GM19397 (cell line): ENCODE results near the gene C1QTNF6.

Experiments used
- ATAC-seq: cut with Tn5 transposase; IDR thresholded peaks from one replicate; pipeline ENCODE4 v1.9.1; 2021; ENCODE audit warnings: mild to moderate bottlenecking, moderate library complexity; ENCODE audit not compliant: unreplicated experiment

Gene C1QTNF6

DNA sequence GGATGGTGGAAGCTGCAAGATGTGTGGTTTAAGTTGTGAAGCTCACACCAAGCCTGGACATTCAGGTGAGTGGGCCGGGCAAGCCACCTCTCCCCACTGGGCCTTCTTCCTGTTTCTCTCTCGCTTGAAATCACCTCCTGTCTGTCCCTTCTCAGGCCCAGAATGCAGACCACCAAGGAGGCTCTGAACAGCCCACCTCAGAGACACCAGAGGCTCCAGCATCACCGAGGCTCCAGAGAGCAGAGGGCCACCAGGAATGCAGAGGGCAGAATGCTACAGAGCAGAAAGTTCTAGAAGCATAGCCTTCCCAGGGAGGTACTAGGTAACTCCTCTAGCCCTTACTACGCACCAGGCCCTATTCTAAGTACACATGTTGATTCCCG is 23.6 kb downstream of the C1QTNF6 start:
- no peak for ATAC-seq

DNA sequence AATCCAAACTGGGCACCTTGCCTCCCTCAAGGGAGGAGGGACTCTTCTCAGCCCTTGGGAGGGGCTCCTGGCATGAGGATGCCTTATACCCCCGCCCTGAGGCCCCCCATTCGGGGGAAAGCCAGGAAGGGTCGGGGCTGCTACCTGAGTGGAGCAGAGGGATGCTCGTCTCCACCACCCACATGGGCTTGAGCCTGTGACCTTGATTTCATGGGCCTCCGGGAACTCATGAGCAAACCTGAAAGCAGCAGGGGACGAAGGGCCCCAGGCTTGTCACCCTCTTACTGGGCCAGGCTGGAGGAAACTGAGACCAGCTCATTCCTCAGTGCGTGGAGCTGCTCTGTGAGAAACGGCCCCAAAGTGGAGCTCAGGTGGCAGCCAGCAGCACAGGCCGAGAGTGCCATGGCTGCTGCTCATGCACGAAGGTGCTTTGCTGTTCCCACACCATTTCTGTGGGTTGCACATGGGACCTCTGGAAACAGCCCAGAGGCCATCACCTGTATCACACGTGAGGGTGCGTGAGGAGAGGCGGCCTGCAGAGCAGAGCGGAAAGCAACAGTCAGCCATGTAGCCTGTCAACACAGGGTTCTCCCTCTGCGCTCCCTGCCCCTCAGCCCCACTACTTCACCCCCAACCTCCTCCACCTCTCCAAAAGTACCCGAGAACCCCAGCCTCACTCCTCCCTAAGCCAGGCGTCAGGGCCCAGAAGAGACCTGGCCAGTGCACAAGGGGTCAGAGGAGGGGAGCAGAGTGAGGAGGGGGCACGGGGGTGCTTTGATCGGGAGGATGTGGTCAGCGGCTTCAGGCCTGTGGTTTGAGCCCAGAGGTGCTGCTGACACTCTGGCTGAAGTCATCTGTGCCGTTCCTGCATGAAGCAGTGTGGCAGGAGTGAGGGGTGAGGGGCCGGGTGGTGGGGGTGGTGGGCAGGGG is 24.2 kb downstream of the C1QTNF6 start:
- ATAC-seq, result no peak

DNA sequence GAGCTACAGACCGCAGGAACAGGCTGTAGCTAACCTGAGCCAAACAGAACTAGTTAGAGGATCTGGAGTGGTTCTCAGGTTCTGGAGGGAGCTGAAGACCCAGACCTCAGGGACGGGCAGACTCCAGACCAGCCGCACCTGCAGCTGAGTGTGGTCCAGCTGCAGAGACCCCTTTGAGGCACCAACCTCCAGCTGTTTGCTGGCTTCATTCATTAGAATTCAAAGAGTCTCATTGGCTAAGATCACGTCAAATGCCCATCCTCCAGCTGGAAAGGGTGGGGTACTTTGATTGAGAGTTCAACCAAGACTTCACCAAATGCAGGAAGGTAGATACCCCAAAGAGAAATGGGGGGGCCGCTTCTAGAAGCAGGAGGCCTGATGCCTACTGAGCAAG is 25.0 kb downstream of the C1QTNF6 start:
- ATAC-seq, result no peak

DNA sequence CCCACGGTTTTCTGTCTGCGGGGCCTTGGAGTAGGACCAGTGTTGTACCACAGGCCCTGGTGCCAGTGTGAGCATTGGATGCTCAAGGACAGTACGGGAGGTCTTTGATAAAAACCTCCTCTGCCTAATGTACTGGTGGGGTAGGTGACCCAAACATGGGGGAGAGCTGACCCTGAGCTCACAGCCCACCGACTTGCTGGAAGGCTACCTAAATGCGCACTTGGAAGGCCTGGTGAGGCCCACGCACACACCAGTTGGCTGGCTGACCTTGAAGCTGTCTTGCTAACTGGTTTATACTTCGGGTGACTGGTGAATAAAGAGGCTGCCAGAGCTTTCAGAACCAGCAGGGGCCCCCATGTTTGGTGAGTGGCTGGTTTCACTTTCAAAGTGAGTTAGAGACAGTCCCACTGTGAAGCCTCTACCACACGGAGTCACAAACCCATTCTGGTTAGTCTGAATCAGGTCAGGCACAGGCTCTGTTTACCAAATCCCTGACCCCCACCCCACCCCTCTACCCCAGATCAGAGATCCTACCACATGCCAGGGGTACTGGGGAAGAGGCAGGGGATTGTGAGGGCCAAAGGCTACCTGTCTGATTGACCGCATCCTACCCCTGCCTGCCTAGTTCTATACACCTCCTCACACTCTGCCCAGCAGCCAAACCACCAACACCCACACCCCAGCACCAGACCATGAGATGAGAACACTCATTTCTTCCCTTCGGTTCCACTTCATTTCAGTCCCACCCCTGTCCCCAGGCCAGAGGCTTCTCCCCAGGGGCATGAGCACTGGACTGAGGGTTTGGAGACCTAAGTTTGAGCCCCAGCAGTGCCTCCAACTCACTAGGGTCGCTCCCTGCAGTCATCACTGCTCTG is 25.6 kb downstream of the C1QTNF6 start:
- ATAC-seq, result peak; percentile 42

DNA sequence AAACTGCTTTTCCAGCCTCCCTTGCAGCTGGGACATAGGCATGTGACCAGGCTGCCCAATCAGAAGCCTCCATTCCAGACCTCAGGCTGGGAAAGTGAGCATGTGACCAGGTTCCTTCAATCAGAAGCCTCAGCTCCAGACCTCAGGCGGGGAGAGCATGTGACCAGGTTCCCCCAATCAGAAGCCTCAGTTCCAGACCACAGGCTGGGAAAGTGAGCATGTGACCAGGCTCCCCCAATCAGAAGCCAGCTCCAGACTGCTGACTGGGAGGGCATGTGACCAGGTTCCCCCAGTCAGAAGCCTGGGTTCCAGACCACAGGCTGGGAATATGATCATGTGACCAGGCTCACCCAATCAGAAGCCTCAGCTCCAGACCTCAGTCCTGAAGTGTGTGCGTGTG is 26.6 kb downstream of the C1QTNF6 start:
- ATAC-seq, result no peak

DNA sequence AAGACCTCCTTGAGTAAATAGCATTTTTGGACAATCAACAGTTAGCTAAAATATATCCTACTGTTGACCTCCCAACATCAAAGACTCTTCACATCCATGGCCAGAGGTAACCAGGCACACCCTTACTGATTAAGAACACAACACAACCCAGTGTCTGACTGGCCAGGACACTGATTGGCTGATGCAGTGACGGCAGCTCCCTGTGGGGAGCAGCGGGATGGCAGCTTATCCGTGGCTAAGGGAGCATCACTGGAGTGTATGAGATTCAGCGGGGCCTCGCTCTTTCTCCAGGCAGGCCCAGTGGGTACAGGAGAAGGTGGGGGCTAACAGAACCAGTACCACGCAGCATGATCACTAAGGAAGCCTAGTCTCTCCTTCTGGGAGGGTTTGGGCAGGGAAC is 28.0 kb downstream of the C1QTNF6 start:
- no peak for ATAC-seq

DNA sequence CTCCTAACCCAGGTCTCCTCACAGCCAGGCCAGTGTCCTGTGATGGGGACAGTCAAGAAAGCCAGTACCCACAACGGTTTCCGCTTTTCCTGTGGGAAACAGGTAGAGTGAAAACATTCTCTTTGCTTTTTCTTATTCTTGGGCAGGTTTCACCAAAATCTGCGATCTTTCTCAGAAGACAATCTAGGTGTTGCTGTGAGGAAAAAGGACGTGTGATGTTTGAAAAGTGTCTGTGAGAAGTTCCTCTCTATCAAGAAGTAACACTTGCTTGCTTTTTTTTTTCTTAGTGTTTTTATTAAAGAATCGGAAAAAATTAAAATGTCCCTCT is 29.1 kb downstream of the C1QTNF6 start:
- no peak for ATAC-seq

DNA sequence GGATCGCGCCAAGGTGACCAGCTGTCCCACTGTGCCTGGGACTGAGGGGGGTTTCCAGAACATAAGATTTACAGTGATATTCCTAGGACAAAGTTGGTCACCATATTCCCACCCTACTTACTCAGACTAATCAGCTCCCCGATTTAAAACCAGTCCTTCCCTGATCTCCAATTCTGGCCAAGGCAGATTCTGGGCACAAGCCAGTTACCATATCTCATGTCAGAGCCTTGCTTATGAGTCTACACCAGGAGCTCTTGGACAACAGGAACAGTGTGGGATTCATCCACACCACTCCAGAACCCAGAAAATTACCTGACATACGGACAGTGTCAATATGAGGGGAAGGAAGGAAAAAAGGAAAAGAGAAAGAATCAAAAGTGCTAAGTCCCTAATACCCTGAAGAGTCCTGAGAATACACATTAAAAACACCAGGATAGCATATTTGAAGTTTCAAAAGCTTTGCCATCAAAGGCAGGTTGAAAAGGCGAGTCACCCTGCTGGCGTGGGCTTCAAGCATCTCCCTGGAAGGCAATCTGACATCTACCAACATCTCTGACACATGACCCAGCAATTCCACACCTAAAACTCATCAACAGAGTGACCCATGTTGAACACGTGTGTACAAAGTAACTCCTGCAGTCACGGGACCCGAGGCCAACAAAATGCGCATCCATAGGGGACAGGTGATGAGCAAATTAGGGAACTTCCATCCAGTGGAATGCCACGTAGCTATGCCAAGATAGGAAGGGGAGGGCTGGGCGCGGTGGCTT is 30.3 kb downstream of the C1QTNF6 start:
- ATAC-seq, result no peak

DNA sequence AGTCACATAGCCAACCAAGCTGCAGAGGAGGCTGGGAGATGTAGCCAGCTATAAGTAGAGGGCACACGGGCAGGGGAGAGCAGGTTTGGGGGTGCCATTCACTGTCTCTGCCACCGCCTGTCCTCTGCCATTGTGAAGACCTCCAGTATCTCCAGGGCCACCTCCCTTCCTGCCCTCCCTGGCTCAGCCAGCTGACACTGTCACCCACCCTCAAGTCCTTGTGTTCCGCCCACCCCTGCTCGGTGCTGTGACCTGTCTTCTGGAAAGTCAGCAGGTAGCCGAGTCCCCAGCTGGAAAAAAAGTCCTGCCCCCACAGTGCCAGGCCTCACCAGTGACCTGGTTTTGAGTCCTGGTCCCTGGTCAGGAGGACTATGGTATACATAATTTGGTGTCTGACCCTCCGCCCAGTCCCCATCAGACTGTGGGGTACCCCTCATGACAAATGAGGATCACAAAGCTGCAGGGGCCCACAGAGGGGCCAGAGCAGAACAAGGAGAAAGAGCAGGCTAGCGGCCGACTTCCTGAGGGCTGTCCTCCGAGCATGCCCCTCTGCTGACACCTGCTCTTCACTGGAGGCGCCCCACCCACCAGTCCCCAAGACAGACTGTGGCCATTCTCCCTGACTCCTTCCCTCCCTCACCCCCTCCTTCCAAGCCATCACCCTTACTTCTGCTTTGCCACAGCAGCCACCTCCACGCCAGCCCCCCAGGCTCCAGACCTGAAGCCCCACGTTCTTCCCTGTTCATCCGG is 31.2 kb downstream of the C1QTNF6 start:
- ATAC-seq, result no peak

DNA sequence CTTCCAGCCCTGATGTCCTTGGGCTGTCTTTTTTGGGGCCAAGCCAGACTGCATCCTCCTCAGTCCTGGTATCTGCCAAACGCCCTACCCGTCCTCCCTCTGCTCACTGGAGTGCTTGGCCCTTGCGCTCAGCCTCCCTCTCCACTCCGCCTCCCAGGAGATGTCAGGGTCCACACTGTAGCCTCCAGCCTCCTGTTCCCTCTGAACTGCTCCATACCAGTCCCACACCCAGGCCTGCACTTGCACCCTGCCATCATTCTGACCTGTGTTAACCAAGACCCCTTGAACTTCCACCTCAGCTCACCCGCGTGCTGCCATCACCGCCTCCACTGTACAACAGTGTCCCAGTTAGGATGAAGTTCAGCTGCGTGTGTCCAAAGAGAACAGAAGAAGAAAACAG is 32.1 kb downstream of the C1QTNF6 start:
- ATAC-seq, result no peak

DNA sequence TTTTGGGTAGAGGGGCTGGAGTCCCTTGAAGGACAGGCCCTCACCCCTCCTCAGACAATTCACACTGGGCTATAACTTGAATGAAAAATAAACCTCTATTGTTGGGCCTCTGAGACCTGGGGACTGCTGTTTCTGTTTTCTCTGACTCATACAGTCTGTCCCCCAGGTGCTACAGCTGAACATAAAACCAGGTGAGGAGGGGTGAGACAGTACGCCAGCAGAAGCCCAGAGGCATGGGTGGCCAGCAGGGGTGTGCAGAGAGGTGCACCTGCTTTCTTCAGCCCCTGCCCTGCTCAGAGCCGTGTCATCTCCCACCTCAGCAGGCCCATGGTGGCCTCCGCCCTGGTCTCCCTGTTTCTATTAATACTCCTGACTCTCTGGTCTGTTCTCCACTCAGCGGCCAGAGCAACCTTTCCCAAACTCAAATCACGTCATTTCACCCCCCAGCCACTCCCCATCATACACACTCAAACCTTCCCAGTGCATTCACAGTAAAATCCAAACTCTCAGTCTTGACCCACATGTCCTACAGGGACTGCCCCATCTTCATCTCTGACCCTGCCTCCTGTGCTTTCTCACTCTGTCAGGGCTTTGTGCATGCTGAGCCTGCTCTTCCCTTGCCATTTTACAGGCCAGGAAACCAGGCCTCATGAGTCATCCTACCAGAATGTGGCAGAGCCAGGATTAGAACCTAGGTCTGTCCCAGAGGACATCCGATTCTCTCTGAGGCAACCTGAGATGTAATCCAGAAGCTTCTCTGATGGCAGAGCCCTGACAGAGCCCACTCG is 32.9 kb downstream of the C1QTNF6 start:
- ATAC-seq, result no peak

DNA sequence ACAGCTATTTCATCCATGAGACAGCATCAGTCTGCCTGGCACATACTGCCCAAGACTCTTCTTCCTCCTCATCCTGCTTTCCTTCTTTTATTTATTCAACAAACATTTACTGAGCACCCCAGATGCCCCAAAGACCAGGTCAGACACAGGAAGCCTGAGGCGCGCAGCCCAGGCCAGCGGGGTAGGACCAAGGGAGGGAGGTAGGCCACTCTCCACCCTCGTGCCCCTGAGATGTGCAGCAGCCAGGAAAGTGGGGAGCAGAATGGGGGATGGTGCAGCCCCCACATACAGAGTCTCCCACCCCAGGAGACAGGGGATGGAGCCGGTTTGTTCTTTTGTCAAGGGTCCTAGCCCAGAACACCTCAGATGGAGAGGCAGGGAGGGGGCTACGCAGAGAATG is 34.1 kb downstream of the C1QTNF6 start:
- no peak for ATAC-seq

DNA sequence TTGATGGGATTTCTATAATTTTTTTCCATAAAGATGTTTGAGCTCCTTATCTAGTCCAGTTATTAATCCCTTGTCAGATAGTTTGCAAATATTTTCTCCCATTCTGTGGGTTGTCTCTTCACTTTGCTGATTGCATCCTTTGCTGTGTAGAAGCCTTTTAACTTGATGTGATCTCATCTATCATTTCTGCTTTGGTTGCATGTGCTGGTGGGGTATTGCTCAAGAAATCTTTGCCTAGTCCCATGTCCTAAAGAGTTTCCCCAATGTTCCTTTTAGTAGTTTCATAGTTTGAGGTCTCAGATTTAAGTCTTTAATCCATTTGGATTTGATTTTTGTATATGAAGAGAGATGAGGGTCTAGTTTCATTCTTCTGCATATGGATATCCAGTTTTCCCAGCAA is 36.6 kb downstream of the C1QTNF6 start:
- ATAC-seq, result no peak

DNA sequence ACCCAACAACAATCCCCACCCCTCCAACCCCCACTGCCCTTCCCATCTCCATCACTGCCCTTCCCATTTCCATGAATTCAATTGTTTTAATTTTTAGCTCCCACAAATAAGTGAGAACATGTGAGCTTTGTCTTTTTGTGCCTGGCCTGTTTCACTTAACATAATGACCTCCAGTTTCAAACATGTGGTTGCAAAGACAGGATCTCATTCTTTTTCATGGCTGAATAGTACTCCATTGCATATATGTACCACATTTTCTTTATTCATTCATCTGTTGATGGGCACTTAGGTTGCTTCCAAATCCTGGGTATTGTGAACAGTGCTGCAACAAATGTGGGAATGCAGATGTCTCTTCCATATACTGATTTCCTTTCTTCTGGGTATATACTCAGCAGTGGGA is 37.3 kb downstream of the C1QTNF6 start:
- no peak for ATAC-seq

DNA sequence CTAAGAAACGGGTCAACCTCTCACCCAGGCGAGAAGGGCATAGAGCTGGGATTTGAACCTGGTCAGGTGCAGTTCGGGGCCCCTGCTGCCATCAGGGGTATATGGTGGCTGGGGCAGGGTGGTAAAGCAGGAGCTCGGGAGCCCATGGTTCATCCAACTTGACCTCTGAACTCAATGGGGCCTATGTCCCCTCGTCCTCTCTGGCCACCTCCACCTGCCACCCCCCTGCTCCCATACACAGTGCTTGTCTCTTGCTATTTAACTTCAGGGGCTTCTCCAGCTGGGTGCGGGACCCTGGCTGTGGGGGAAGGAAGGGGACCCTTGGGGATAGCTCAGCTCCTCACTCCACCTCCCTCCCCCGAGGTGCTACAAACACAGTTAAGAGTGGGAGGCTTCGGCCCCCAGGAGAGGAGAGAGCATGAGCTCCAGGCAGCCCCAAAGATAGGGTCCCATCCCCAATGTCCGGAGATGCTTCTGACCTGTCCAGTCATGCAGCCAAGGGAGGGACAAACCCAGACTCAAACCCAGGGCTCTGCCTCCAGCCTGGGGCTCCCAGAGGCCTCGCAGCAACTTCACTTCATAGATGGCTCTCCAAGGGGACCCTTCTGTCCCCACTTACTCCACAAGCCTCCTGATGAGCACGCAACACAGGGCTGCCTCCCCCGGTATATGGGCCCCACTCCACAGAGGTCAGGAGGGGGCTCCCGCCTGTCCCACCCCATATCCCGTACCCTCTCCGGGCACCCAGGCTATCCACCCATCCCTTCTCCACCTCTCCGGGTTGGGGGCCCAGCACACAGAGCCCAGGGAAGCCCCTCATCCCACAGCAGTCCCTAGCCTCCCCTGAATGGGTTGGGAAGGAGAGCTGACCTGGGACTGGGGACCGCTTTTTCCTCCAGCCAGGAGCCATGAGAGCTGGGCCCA is 39.0 kb downstream of the C1QTNF6 start:
- ATAC-seq, result peak; percentile 5

DNA sequence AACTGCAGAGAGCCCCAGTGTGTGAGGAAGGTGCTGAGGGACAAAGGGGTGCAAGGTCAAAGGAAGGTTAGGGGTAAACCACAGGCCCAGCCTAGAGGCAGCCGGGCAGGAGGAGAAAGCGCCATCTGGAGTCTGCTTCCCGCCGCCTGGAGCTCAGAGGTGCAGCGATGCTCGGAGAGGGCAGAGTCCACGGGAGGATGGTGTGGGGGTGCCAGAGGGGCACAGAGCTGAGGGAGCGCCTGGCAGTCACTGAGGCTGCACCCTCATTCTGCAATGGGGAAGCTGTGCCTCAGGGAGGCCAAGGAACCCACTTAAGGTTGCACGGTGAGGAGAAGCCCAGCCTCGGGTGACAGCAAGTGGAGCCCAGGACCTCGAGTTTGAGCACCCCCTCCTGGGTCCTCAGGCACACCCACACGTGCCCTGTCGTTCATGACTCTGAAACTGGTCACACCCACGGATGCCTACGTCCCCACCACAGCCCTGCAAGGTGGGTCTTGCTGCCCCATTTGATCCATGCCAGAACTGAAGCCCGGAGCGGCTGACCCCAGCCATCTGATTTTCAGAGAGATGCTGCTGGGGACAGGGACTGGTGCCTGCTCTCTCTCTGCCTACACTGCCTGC is 39.9 kb downstream of the C1QTNF6 start:
- no peak for ATAC-seq

DNA sequence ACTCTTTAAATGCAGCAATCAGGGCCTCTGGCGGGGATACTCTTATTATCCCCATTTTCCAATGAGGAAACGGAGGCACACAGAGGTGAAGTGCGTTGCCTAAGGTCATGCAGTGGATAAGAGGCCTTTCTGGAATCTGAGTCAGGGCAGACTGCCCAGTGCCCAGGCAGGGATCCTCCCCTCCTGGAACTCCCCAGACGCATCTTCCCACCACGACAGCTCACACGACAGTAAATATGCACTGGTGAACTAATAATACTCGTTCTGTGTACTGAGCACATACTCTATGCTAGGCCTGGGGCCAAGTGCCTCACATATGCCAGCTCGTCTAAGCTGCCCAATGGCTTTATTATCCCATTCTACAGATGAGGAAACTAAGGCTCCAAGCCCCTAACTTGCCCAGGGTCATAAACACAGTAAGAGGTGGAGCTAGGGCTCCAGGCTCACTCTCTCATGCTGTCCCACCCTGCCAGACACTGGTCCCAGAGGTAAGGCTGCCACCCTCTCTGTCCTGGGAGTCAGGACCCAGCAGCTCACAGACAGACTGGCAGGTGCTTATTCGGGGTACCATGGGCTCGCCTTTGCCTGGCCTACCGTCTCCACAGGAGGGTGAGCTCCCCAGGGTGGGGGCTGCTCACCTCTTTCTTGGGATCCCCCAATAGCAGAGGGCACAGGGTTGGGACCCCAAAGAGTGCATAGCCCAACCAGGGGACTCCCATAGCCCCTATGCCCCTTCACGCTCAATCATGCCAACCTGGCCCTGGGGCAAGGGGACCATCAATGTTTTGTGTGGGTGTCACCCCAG is 40.7 kb downstream of the C1QTNF6 start:
- ATAC-seq, result no peak
